ENCODE measurements around the gene FBLIM1.
"Not testable (repeated sequence)": the region's sequence is repeated elsewhere in the genome, so short reads cannot be mapped to it uniquely, and the experiment has no call there.

Gene FBLIM1

DNA sequence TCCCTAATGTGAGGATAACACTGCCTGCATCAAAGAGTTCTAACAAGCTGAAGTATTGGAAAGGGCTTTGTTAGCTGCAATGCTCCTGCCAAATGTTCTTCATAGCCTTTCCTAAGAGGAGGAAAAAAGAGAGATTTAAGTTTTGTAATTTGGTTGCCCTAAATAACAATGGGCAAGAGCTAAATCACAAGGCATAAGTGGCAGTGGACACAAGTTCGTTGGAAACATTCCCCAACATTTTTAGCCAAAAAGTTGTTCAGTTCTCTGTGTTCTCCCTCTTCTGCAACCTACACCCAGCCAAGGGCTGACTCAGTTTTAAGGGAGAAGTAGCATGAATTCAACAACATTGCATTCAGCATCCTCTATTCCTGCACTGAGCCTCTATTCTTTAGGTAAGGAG, 51.5 kb downstream of the FBLIM1 start:
- no peak for DNase-seq (ENCODE audit: low spot score)

DNA sequence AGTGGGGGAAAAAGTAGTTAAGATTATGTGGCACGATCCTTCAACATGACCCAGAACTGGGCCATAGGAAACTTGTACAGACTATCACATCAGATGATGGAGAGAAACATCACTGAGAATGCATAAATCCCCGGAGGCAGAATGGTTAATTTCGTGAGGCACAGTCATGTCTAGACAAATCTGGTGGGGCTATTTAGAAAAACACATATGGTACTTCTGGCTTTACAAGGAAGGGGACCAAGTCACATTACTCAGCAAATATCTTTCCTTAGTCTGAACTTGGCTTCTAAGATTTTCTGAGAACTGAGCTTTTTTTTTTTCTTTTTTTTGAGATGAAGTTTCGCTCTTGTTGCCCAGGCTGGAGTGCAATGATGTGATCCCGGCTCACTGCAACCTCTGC, 58.1 kb downstream of the FBLIM1 start:
- no peak for DNase-seq (ENCODE audit: low spot score)

DNA sequence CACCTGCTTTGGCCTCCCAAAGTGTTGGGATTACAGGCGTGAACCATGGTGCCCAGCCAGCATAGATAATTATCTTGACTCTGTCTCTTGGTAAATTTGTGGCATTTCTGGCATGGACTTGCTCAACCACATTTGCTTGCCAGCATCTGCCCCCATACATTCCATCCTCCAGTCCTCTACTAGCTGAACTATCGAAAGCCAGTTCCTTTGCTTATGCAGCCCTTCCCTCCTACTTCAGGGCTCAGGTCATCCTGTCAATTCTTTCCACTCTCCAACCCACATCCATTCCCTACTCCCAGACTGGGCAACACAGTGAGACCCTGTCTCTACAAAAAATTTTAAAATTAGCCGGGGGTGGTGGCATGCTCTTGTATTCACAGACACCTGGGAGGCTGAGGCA, 61.9 kb downstream of the FBLIM1 start:
- DNase-seq (ENCODE audit: low spot score), result no peak

DNA sequence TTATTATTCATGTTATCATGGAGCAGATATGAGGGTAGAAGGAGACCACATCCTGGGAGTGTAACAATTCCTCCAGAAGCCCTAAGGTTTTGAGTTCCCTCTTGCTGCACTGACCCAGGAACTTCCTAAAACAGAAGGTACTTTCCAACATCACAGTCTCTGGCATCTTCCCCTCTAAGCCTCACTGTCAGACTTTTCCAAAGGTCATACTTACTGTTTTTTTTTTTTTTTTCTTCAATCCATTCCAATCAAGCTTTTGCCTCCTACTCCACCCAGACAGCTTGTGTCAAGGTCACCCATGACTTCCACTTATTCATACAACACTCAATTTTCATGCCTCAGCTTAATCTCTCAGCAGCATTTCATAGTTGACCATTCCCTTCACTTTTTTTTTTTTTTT, 67.2 kb downstream of the FBLIM1 start:
- peak; percentile 27 for DNase-seq (ENCODE audit: low spot score)

DNA sequence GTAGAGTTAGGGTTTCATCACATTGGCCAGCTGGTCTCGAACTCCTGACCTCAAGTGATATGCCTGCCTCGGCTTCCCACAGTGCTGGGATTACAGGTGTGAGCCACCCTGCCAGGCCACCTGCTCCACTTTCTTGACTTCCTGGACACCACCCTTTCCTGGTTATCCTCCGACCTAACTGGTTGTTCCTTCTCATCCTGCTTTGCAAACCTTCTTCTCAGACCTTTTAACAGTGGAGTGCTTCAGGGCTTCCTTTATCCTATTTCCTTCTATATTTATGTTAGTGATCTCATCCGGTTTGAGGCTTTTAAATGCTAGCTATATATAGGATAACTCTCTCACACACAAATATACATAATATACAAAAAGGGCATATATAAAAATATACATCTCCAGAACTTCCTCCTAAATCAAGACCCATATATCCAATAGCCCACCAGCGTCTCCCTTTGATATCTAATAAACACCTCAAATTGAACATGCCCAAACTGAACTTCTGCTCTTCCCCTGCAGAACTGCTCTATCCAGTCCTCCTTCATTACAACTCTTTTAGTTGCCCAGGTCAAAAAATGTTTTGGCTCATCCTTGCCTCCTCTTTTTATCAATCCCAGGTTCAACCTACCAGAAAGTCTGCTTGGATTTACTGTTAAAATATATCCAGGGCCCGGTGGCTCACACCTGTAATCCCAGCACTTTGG, 68.4 kb downstream of the FBLIM1 start:
- no peak for DNase-seq (ENCODE audit: low spot score)

DNA sequence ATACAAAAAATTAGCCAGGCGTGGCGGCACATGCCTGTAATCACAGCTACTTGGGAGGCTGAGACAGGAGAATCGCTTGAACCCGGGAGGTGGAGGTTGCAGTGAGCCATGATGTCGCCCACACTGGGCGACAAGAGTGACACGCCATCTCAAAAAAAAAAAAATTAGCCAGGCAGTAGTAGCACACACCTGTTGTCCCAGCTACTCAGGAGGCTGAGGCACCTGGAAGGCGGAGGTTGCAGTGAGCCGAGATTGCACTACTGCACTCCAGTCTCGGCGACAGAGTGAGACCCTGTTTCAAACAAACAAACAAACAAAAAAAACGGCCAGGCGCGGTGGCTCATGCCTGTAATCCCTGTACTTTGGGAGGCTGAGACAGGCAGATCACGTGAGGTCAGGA, 69.0 kb downstream of the FBLIM1 start:
- not testable (repeated sequence) for DNase-seq (ENCODE audit: low spot score)

DNA sequence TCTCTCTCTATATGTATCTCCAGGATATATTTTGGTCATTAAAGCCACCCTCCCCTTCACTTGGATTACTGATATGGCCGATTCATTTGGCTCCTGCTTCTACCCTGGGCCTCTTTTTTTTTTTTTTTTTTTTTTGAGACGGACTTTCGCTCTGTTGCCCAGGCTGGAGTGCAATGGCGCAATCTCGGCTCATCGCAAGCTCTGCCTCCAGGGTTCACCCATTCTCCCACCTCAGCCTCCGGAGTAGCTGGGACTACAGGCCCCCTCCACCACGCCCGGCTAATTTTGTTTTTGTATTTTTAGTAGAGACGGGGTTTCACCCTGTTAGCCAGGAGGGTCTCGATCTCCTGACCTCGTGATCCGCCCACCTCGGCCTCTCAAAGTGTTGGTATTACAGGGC, 70.3 kb downstream of the FBLIM1 start:
- DNase-seq (ENCODE audit: low spot score), result not testable (repeated sequence)

DNA sequence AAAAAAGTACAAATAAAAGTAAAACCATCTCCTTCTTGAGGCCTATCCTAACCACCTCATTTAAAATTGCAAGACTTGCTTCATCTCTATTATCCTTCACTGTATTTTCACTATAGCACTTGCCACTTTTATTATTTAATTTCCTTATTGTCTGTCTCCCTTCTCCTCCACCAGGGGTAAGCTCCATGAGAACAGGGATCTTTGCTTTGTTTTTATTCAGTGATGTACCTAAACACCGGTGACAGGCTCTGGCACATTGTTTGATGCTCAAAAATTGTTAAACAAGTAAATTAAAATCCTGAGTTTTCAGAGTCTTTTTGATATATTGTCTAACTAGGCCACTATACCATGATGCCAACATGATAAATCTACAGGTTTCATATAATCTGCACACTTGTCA, 71.7 kb downstream of the FBLIM1 start:
- no peak for DNase-seq (ENCODE audit: low spot score)

DNA sequence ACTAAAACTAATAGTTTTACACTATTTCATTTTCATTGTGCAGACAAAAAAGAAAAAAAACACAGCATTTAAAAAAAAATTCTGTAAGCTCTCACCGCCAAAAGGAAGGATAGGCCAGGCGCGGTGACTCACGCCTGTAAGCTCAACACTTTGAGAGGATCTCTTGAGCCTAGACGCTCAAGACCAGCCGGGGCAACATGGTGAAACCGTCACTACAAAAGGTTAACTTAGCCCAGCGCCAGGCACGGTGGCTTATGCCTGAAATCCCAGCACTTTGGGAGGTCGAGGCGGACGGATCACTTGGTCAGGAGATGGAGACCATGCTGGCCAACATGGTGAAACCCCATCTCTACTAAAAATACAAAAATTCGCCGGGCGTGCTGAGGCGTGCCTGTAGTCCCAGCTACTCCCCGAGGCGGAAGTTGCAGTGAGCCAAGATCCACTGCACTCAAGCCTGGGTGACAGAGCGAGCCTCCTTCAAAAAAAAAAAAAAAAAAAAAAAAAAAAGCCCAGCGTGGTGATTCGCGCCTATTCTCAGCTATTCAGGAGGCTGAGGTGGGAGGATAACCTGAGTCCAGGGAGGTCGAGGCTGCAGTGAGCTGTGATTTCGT, 74.6 kb downstream of the FBLIM1 start:
- peak; percentile 49 for DNase-seq (ENCODE audit: low spot score)

DNA sequence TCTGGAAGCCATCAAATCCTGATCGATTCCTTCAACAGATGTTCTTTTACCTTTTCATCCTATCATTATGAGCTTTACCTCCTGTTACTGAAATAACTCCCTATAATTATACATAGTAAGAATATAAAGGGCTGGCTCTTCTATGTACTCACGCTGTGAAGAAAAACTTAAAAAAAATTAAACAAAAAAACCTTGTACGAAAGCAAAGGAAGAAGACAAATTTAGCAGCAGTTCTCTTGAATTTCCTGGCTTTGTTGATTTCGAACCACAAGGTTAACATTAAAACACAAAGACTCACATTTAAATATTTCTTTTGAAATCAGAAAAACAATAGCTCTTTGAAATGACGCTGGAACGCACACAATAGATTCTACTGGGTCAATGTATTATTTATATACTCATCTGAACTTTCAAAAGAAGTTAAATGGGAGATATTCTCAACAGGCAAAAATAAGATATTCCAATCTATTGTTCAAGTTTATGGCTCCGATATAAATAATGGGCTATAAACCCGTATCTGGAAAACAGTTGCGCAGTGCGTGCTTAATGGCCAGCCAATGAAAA, 75.3 kb downstream of the FBLIM1 start:
- peak; percentile 84 for DNase-seq (ENCODE audit: low spot score)

DNA sequence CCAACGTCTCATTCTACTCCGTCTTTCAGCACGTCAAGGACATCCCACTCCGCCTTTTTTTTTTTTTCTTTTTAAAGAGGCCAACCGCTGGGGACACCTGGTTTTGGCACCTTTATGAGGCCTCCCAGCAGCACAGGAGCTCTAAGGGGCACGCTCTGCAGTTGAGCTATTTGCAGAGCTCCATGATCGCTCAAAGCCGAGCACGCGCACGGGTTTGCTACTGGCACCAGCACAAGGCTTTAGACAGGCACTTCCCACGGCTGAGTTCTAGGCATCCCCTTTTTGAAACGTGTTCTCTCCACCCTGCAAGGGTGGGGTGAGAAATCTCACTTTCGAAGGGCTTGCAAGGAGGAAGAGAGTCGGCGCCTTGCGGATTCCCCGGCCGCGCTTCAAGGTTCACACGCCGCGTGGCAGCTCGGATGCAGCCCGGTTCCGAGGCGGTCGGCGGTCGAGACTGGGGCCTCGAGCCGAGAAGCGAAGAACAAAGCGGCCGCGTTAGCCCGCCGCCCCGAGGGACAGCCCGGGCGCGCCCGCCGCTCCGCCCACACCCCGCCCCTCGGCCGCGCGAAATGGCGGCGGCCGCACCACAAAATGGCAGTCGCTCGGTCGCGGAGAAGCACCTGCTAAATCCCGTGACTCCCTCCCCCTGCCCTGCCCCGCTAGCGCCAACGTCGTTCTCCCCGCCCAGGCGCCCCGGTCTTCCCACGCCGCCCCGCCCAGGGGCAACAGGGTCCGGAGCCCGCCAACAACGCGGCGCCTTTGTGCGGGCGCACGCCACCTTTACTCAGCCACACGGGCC, 76.0 kb downstream of the FBLIM1 start:
- peak; percentile 78 for DNase-seq (ENCODE audit: low spot score)

DNA sequence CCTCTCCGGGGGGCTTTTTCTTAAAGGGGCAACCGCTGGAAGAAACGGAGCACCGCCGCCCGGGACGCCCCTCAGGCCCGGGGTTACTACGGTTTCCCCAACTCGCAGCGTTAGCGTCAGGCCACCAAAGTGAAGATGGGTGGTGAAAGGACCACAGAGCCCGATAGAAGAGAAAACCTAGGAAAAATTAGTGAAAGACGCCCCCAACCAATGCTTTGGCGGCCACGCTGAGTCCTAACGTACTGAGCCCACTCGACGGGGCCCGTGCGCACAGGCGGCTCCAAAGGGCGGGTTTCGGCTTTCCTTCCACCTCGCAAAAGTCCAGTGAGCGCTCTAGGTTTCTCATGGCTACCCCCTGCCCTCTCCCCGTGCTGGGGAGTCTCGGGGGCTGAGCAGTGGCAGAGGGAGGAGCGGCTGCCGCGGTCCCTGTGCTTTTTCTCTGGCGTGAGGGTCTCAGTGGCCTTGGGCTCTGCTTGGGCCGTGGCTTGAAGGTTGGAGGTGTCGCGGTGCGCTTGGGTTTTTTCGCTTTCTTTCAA, 76.7 kb downstream of the FBLIM1 start:
- no peak for DNase-seq (ENCODE audit: low spot score)

DNA sequence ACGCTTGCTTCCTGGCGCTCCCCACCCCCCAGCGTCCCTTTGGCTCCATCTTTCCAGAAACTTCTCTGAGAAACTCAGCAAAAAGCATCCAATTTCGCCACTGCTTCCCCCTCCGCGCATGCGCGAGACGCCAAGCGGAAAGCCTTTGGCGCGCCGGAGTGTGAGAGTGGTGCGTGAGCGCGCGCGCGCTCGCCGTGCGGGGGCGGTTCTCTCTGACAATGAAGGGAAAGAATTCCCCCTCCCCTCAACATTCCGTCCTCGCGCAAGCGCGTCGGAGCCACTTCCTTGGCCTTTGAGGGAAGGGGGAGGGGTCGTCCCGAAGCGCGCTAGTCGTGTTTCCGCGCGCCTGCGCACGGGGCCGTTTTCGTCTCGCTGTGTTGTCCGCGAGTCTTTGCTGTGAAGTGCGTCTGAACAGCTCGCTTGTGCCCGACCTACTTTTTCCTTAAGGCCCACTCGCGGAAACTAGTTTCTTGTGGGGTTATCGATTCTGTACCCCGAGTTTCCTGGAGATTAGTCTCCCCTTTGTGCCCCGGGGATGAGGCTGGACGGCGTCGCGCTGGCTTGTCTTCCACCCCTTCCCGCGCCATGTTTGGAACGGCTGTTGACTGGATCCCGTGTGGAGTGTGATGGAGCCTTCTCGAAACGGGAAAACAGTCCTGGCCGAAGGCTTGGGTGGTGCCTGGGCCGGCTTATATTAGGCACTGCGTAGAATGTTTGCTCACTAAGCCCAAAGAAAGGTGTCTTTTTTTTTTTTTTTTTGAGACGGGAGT, 77.3 kb downstream of the FBLIM1 start:
- peak; percentile 96 for DNase-seq (ENCODE audit: low spot score)
